NCI-H187 treated with DMSO at 0.1 percent for 48 hours (cell line): ENCODE measurements around the gene SLCO6A1.
"Not testable (repeated sequence)": the region's sequence is repeated elsewhere in the genome, so short reads cannot be mapped to it uniquely, and the experiment has no call there.

ENCODE experiments used
- DNase-seq: peaks from one replicate; lab custom pipeline; 2025; lab: John Stamatoyannopoulos, UW

Gene SLCO6A1

GRCh38 chr5:102498271-102499034 lies at the start of gene SLCO6A1:
Gene SLCO6A1, minus strand, starts transcription at chr5:102499001. Its CDS starts 157 bp downstream, at chr5:102498844.
- no peak for DNase-seq

GRCh38 chr5:102547141-102548035 lies 48.6 kb upstream of the SLCO6A1 start:
- no peak for DNase-seq

- DNase-seq: no peak
Observed at GRCh38 chr5:102545175-102545574, 46.4 kb upstream of the SLCO6A1 start.

GRCh38 chr5:102542057-102542456 lies 43.3 kb upstream of the SLCO6A1 start:
- DNase-seq: no peak

GRCh38 chr5:102539996-102540728 lies 41.4 kb upstream of the SLCO6A1 start:
- no peak for DNase-seq

GRCh38 chr5:102539562-102539961 lies 40.8 kb upstream of the SLCO6A1 start:
- no peak for DNase-seq

GRCh38 chr5:102537011-102537410 lies 38.2 kb upstream of the SLCO6A1 start:
- no peak for DNase-seq

- DNase-seq: no peak
Observed at GRCh38 chr5:102536323-102536928, 37.6 kb upstream of the SLCO6A1 start.

GRCh38 chr5:102532123-102532522 lies 33.3 kb upstream of the SLCO6A1 start:
- DNase-seq: no peak

- DNase-seq: no peak
Observed at GRCh38 chr5:102531506-102531905, 32.7 kb upstream of the SLCO6A1 start.

GRCh38 chr5:102529447-102529846 lies 30.6 kb upstream of the SLCO6A1 start:
- DNase-seq: no peak

- no peak for DNase-seq
Observed at GRCh38 chr5:102529031-102529430, 30.2 kb upstream of the SLCO6A1 start.

- DNase-seq: no peak
Observed at GRCh38 chr5:102528600-102528999, 29.8 kb upstream of the SLCO6A1 start.

- no peak for DNase-seq
Observed at GRCh38 chr5:102527547-102527946, 28.7 kb upstream of the SLCO6A1 start.

GRCh38 chr5:102523541-102524175 lies 24.9 kb upstream of the SLCO6A1 start:
- no peak for DNase-seq

- DNase-seq: no peak
Observed at GRCh38 chr5:102511666-102512065, 12.9 kb upstream of the SLCO6A1 start.

GRCh38 chr5:102491261-102491914 lies 7.4 kb downstream of the SLCO6A1 start:
- not testable (repeated sequence) for DNase-seq

GRCh38 chr5:102483736-102484135 lies 15.1 kb downstream of the SLCO6A1 start:
- no peak for DNase-seq

GRCh38 chr5:102481054-102481715 lies 17.6 kb downstream of the SLCO6A1 start:
- DNase-seq: no peak

- no peak for DNase-seq
Observed at GRCh38 chr5:102453716-102454115, 45.1 kb downstream of the SLCO6A1 start.
